Vagina (tissue), 2 donors: ENCODE measurements around the gene CORO6.

Experiments used
- POLR2A ChIP-seq, 2 donors: fragments of 450-650 bp; IDR thresholded peaks; one replicate each; pipeline ENCODE4 v1.6.1; 2017; ENCODE audit warnings: antibody characterized with exemption in 2 of 2, mild to moderate bottlenecking in 2 of 2, moderate library complexity in 2 of 2
- POLR2AphosphoS5 ChIP-seq, 2 donors: sonication (generic); formaldehyde crosslinking; IDR thresholded peaks; one replicate each; pipeline ENCODE4 v1.9.0; 2017; ENCODE audit warnings: antibody characterized with exemption in 2 of 2, mild to moderate bottlenecking in 2 of 2, low read depth in 1 of 2; ENCODE audit not compliant: insufficient read depth in 1 of 2
- TF ChIP-seq, protein P1 (sequence below), 3 experiments: fragments of 450-650 bp in 2 of 3; fragments of 200-600 bp in 1 of 3; sonication (generic) in 1 of 3; IDR thresholded peaks; one replicate each; pipeline ENCODE4 v1.5.1; 2017 to 2019; ENCODE audit warnings: antibody characterized with exemption in 3 of 3, mild to moderate bottlenecking in 2 of 3, moderate library complexity in 2 of 3

DNA sequence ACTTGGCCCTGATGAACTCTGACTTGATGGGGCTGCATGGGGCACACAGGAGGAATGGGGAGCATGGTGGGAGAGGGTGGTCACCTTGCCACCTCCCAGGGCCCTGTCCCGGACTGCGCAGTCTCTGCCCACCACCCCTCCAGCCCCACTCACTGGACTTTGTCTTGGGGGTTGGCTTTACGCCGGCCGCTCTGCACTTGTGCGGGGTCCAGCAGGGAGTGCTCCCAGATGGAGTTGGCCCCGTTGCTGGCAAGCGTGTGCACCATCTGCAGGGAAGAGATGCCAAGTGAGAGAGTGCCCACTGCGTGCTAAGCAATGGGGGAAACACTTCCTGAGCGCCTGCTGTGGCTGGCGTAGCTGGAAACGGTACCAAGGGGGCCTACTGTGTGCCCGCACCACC lies 39.9 kb downstream of the CORO6 start:
- TF ChIP-seq, protein P1, sequence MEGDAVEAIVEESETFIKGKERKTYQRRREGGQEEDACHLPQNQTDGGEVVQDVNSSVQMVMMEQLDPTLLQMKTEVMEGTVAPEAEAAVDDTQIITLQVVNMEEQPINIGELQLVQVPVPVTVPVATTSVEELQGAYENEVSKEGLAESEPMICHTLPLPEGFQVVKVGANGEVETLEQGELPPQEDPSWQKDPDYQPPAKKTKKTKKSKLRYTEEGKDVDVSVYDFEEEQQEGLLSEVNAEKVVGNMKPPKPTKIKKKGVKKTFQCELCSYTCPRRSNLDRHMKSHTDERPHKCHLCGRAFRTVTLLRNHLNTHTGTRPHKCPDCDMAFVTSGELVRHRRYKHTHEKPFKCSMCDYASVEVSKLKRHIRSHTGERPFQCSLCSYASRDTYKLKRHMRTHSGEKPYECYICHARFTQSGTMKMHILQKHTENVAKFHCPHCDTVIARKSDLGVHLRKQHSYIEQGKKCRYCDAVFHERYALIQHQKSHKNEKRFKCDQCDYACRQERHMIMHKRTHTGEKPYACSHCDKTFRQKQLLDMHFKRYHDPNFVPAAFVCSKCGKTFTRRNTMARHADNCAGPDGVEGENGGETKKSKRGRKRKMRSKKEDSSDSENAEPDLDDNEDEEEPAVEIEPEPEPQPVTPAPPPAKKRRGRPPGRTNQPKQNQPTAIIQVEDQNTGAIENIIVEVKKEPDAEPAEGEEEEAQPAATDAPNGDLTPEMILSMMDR (IDR thresholded peaks at IDR 0.05), result no peak
- TF ChIP-seq POLR2AphosphoS5 (IDR thresholded peaks at IDR 0.05; ENCODE audit: insufficient read depth in 1 of 2, low read depth in 1 of 2), result no peak
- no peak for TF ChIP-seq POLR2A (IDR thresholded peaks at IDR 0.05)
